Right lobe of liver (tissue), 6 donors: ENCODE data around the gene NUDT7. TPM values are rescaled to one million over a fixed set of nuclear protein-coding genes. Genes with fewer than 3 reads are reported as not detected.
A peak's percentile ranks its signal among the peaks of the same experiment; 100 is the strongest.

Source experiments
- ATAC-seq, 4 donors: fragments of 200-7000 bp; cut with Tn5 transposase; one replicate each; pipeline ENCODE4 v1.9.1; 2020; ENCODE audit warnings: mild to moderate bottlenecking in 4 of 4, moderate library complexity in 4 of 4
- DNase-seq, 3 donors: peaks; one replicate each; pipeline ENCODE4 v3.0.0-alpha.2; 2020
- H3K27ac ChIP-seq, 3 donors: fragments of 200-600 bp; one replicate each; pipeline ENCODE4 v1.8.0; 2022
- H3K27me3 ChIP-seq, 2 donors: fragments of 200-600 bp; one replicate each; pipeline ENCODE4 v1.8.0; 2022
- H3K36me3 ChIP-seq, 4 donors: fragments of 200-600 bp; sonication (generic) in 1 of 4; one replicate each; pipeline versions ENCODE4 v1.5.1 to v1.8.0; 2017 to 2022; ENCODE audit warnings: control low read depth in 1 of 4
- H3K4me1 ChIP-seq, 4 donors: fragments of 200-600 bp; sonication (generic) in 1 of 4; one replicate each; pipeline versions ENCODE4 v1.5.1 to v1.8.0; 2017 to 2022; ENCODE audit warnings: control low read depth in 1 of 4
- H3K4me3 ChIP-seq, 3 donors: fragments of 200-600 bp; one replicate each; pipeline ENCODE4 v1.8.0; 2022
- H3K9me3 ChIP-seq, 4 donors: fragments of 200-600 bp; sonication (generic) in 1 of 4; one replicate each; pipeline versions ENCODE4 v1.5.1 to v1.8.0; 2017 to 2022; ENCODE audit warnings: control low read depth in 1 of 4
- CTCF ChIP-seq, 4 donors: fragments of 200-600 bp in 3 of 4; fragments of 450-650 bp in 1 of 4; IDR thresholded peaks; one replicate each; pipeline versions ENCODE4 v1.5.1 to v1.8.0; 2016 to 2022; ENCODE audit warnings: antibody characterized with exemption in 4 of 4, mild to moderate bottlenecking in 2 of 4
- POLR2A ChIP-seq: fragments of 450-650 bp; IDR thresholded peaks from one replicate; pipeline ENCODE4 v1.6.1; 2017; ENCODE audit warnings: antibody characterized with exemption, mild to moderate bottlenecking
- WGBS: methylation state at CpG from one replicate; pipeline ENCODE4 v1.1.6; 2018; ENCODE audit warnings: low coverage, low lambda C conversion rate; ENCODE audit not compliant: insufficient coverage; ENCODE audit errors: missing lambda C conversion rate; 5-methylcytosine and 5-hydroxymethylcytosine counted together
- intact Hi-C, 2 donors: fragments of 100-400 bp; cut with DNase I; formaldehyde crosslinking; loops; one replicate each; pipeline versions ENCODE4 v1.11.2 to v1.14.1; 2022
- total RNA-seq, 6 experiments: library from RNA; depleted of rRNA in 2 of 6; stranded (reverse); fragments of >200 nt in 2 of 6; fragmentation: NEBNext Ultra II Directional in 3 of 6; extraction: Animal tissue kit (Norgen Biotek cat#: 25700) in 3 of 6; gene quantifications; one replicate each; pipeline versions ENCODE4 v1.1.0 to v1.2.4, GENCODE V29; 2016 to 2023
- donor health status: DM: no; HTN: yes; CAD: no.
- donor health status: DM: no; HTN: no; CAD: no.
- donor health status: DM: no; HTN: no; CAD: no.
- donor health status: DM: no; HTN: yes; CAD: no.
- donor health status: DM: no; HTN: yes; CAD: no.

NUDT7 gene
- total RNA-seq, 6 experiments from 2014 or later, result 24.6 to 35.0 (median 29.5) TPM

GRCh38 chr16:77679391-77679790, 42.9 kb upstream of the NUDT7 start:
- TF ChIP-seq CTCF (IDR thresholded peaks at IDR 0.05) (no peak), POLR2A (no peak)
- Histone ChIP-seq H3K4me1 (no peaks in the 10 kb centered on the region), H3K4me3 (no peak overlapping the region), H3K27ac (no peak overlapping the region), H3K36me3 (no peaks in the 10 kb centered on the region), H3K27me3 (no peaks in the 10 kb centered on the region), H3K9me3 (no peaks in the 10 kb centered on the region)
- WGBS, result 74% methylated on average over 3 of the region's 3 CpGs
- DNase-seq (no peak), ATAC-seq (no peak)
- intact Hi-C loops, result loop anchor here (5.0 kb wide), 1 partner anchor 293 kb away; no protein-coding TSS in a partner anchor

DNA sequence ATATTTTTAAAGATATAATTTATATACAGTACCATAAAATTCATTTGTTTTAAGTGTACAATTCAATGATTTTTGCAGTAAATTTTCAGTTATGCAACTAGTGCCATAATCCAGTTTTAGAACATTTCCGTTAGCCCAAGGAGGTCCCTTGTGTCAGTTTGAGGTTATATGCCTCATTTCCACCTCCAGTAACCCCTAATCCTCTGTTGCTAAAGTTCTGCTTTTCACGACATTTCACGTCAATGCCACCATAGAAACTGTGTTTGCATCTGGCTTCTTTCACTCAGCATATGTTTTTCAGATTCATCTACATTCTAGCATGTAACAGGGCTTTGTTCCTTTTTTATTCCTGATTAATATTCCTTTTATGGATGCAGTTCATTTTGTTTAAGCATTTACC, 42.4 kb upstream of the NUDT7 start:
- TF ChIP-seq POLR2A, result no peak
- no peak for TF ChIP-seq CTCF (IDR thresholded peaks at IDR 0.05)
- intact Hi-C loops, result loop anchor here (5.0 to 10.0 kb wide), 2 partner anchors 105 to 292 kb away; partner anchors contain the start of gene VAT1L (in 1 of the 2)
- no peaks in the 10 kb centered on the region for H3K4me1 ChIP-seq
- ATAC-seq (peak in 2 of 4 donors; percentile 26 to 42), DNase-seq (no peak)
- 43% methylated on average over 3 of the region's 3 CpGs for WGBS
- no peaks in the 10 kb centered on the region for H3K36me3 ChIP-seq
- no peak overlapping the region for H3K4me3 ChIP-seq
- H3K27ac ChIP-seq, result no peak overlapping the region
- no peaks in the 10 kb centered on the region for H3K27me3 ChIP-seq
- no peaks in the 10 kb centered on the region for H3K9me3 ChIP-seq

- H3K4me3 ChIP-seq, result no peak overlapping the region
- intact Hi-C loops, result loop anchor here in 1 of 2 donors (10.0 kb wide), 1 partner anchor 104 kb away; the partner anchor contains the start of gene VAT1L
- 100% methylated on average over 3 of the region's 3 CpGs for WGBS
- no peak for ATAC-seq
- H3K4me1 ChIP-seq, result no peaks in the 10 kb centered on the region
- TF ChIP-seq POLR2A, result no peak
- no peak for TF ChIP-seq CTCF (IDR thresholded peaks at IDR 0.05)
- H3K27me3 ChIP-seq, result no peaks in the 10 kb centered on the region
- H3K36me3 ChIP-seq, result no peaks in the 10 kb centered on the region
- H3K27ac ChIP-seq, result no peak overlapping the region
- DNase-seq, result no peak
- H3K9me3 ChIP-seq, result no peaks in the 10 kb centered on the region
These were observed 41.8 kb upstream of the NUDT7 start for GRCh38 chr16:77680496-77680895.

DNA sequence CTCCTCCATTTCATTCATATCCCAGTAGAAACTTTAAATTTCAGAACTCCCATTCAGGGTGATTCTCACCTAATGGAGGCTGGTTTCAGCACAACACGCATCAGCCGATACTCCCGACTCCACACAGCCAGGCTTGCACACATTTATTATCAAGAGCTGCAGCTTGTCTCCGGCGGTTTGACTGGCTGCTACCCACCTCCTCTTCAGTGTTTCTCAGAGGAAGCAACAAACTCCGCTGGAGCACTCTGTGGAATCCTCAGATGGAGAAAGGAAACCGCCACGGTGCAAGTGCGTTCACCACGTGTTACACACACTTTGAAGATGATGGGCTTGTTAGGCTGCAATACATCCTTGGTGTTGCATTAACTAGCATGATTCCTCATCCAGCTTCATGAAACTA, 39.7 kb upstream of the NUDT7 start:
- ATAC-seq (no peak), DNase-seq (no peak)
- no peak overlapping the region for H3K27ac ChIP-seq
- WGBS, result 73% methylated on average over 8 of the region's 10 CpGs
- no peak overlapping the region for H3K4me3 ChIP-seq
- no peaks in the 10 kb centered on the region for H3K36me3 ChIP-seq
- no peaks in the 10 kb centered on the region for H3K4me1 ChIP-seq
- TF ChIP-seq CTCF (IDR thresholded peaks at IDR 0.05) (no peak), POLR2A (no peak)
- no peaks in the 10 kb centered on the region for H3K27me3 ChIP-seq
- intact Hi-C loops, result loop anchor here in 1 of 2 donors (10.0 kb wide), 1 partner anchor 102 kb away; the partner anchor contains the start of gene VAT1L
- no peaks in the 10 kb centered on the region for H3K9me3 ChIP-seq
